Activated effector memory CD4-positive, alpha-beta T cell treated with Interleukin-2 at 50 U/mL for 16 hours (primary cell): ENCODE measurements around the gene R3HDML.
"Not testable (repeated sequence)": the region's sequence is repeated elsewhere in the genome, so short reads cannot be mapped to it uniquely, and the experiment has no call there.

Experiments used
- DNase-seq: peaks from one replicate; pipeline ENCODE4 v3.0.0-alpha.2; 2020

R3HDML gene, protein sequence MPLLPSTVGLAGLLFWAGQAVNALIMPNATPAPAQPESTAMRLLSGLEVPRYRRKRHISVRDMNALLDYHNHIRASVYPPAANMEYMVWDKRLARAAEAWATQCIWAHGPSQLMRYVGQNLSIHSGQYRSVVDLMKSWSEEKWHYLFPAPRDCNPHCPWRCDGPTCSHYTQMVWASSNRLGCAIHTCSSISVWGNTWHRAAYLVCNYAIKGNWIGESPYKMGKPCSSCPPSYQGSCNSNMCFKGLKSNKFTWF

GRCh38 chr20:44336725-44337380, at the start of gene R3HDML:
Gene R3HDML (plus strand): TSS chr20:44337043. CDS start chr20:44337158, 115 bp downstream.
- no peak for DNase-seq

- no peak for DNase-seq
Observed at GRCh38 chr20:44287272-44288097, 49.4 kb upstream of the R3HDML start.

DNA sequence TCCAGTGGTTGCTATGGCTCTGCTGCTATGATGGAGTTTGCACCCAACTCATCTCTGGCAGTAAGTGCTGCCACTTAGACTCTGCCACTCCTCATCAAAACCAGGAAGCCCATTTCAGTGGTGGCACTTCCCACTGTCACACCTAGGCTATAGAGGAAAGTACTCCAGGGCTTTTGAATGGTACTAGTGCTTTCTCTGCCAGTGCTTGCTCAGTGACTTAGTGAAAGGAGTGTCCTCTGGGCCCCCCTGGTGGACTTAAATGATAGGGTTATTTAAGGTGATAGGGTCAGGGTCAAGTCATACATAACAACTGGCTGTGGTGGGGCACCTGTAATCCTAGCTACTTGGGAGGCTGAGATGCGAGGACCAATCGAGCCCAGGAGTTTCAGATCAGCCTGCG, 48.6 kb upstream of the R3HDML start:
- no peak for DNase-seq

GRCh38 chr20:44291754-44292153, 45.1 kb upstream of the R3HDML start:
- no peak for DNase-seq

- DNase-seq, result no peak
Observed at GRCh38 chr20:44296011-44296410, 40.8 kb upstream of the R3HDML start.

- DNase-seq, result no peak
Observed at GRCh38 chr20:44297721-44298120, 39.1 kb upstream of the R3HDML start.

DNA sequence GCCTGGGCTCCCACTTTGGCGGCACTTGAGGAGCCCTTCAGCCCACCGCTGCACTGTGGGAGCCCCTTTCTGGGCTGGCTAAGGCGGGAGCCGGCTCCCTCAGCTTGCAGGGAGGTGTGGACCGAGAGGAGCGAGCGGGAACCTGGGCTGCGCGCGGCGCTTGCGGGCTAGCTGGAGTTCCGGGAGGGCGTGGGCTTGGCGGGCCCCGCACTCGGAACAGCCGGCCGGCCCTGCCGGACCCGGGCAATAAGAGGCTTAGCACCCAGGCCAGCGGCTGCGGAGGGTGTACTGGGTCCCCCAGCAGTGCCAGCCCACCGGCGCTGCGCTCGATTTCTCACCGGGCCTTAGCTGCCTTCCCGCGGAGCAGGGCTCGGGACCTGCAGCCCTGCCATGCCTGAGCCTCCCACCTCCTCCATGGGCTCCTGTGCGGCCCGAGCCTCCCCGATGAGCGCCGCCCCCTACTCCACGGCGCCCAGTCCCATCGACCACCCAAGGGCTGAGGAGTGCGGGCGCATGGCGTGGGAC, 37.8 kb upstream of the R3HDML start:
- not testable (repeated sequence) for DNase-seq

GRCh38 chr20:44301285-44301684, 35.6 kb upstream of the R3HDML start:
- no peak for DNase-seq

GRCh38 chr20:44302026-44302669, 34.7 kb upstream of the R3HDML start:
- DNase-seq, result no peak

DNA sequence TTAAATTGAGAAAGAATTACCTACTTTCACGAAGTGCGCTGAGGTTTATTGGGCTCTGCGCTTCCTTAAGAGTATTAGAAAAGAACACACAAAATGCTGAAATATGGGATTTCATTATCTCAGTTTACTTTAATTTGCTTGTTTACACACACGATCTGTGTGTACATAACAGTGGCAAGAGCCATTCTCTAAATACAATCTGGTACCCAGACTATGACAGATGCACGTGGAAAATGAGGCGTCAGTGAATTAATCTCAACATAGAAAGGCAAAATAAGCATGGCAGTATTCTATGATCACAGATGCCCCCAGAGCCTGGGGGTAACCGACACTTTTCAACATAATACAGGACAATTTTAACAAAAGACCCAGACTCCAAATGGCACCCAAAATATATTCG, 34.1 kb upstream of the R3HDML start:
- DNase-seq, result no peak

DNA sequence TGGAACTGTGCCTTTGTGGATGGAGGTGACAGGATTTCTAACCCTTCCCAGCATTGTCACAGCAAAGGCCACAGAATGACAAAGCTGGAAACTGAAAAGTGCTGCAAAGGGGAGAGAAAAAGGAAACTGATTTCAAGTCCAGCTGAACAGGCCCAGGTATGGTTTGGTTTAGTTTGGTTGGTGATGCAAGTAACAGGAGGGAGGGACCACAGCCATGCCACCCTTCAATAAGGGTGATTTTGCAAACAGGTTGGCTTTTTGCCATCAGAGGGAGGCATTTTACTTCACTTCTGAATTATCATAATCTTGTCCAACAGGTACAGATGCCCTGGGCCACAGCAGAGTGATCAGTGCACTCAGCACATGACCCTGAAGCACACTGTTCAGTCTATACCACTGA, 32.5 kb upstream of the R3HDML start:
- no peak for DNase-seq

GRCh38 chr20:44306927-44307326, 29.9 kb upstream of the R3HDML start:
- no peak for DNase-seq

GRCh38 chr20:44309763-44310663, 26.8 kb upstream of the R3HDML start:
- DNase-seq, result no peak

DNA sequence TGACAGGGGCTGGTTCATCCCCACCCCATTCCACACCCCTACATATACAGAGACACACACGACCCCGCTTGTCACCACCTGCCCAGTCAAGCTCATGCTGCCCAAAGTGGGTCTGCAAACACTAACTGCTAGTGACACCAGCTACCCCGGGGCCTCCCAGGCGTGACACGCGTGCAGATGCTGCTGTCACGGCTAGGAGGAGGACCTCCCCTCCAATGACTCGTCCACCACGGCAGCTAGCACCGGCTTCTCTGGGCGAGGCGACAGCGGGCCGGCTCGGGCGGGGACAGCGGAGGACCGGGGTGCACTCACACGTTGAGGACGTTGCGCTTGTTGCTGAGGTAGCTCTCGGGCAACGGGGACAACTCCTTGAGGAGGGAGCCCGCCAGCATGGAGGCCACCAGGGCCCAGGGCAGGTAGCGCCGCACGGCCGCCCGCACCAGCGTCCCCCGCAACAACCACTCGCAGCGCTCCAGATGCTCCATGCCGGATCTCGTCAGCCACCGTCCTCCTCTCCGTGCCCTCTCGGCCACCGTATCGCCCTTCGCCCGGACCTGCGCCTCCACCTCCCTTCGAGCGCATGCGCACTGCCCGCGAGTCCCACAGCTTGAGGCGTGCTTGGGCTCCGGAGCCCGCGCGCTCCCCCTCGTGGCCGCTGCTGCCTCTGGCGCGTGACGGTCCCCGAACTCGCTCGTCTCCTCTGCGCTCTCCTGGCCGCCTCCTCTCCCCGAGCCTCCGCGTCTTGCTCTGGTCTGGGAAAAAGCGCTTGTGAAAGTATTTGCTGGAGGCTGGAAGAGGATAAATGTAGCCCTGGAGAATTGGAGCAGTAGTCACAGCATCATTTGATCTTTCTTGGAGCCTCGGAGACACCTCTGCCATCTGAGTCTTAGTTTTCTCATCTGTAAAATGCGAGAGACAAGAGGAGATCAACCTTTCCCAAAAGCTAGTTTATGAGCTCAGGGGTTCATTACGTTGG, 25.9 kb upstream of the R3HDML start, which contains the start of gene FITM2:
Gene FITM2 (minus strand): TSS at position 539 of the 976 bp plus-strand sequence. CDS start 54 bp downstream, at position 485.
- peak; percentile 95 for DNase-seq

DNA sequence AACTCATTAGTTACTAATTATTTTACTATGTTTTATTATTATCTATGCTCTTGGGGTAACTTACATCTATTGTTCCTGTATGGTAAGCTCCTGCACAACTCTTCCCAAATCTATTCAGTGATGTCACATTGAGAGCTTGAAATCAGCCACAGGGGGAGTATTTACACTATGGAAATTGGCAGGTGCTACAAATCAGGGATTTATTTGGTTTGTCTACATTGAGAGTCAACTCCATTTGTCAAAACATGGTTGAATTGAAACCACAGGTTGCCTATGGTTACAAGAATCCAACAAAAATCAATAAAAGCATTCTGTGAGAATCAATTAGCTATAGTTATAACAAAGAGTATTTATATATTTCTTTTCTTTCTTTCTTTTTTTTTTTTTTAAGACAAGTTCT, 22.0 kb upstream of the R3HDML start:
- DNase-seq, result no peak

DNA sequence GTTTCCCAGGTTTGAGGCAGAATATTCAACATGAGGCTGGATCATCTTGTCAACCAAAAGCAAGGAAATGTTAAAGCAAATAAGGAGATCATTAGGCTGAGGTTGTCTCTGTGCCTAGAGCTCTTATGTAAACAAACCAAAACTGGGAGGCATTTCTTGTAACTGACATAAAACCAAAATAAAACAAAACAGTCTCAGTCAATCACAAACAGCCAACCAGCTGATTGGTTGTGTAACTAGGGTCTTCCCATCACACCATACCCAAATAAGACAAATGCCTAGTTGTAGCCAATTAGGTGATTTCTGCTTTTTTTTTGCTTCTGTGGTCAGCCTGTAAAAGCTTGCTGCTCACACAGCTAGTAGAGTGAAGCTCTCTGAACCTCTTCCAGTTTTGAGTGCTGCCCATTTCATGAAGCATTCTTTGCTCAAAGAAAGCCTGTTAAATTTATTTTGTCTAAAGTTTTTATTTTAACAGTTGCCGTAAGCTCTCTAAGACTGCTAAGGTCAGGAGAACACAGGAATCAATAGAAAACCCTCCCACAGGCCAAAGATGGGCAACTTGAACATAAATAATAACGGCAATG, 16.9 kb upstream of the R3HDML start:
- DNase-seq, result no peak

DNA sequence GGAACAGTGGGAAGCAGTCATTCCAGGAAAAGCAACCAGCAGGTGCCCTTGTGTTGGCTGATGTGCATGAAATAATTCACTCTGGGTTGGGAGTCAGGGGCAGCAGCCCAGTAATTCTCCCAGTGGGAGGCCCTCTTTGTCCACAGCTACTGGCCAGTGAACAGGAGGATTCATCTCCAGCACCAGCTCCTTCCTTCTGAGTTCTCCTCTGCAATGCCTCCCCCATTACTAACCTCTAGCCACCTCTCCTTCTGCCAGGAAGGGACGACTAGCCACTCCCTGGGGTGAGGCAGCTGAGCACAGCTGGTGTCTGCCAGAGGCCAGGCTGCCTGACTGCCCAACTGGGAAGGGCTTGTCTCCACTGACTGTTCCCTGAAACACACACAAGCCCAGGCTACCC, 12.5 kb upstream of the R3HDML start:
- DNase-seq, result no peak

DNA sequence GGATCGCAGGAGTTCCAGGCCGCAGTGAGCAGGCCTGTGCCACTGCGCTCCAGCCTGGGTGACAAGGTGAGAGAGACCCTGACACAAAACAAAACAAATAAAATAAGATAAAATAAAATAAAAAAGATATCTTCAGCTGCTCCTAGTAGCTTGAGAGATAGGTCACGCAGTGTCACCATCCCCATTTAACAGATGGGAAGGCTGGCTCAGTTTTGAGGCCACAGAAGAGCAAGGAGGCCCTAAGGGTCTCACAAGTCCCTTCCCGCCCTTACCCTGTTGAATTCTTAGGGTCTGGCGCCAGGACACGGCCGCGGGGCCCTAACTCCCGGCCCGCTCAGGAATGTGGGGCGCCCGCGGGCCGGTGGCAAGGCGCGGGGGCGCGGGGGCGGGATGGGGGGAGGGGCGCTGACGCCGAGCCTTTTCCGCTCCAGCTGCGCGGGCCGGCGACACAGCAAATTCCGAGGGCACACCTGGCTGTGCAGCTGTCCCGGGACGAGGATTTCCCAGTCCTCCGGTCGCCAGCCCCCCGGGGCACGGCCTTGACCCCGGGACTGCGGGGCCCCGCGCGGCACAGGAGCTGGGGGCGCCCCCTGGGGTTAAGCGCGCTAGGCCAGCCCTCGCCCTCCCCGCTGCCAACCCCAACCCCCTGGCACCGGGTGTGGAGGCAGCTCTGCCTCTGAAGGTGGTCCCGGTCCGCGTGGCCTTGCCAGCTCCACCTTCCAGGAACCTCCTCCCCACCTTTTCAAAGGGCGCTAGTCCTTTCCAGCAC, 10.3 kb upstream of the R3HDML start:
- DNase-seq, result no peak

DNA sequence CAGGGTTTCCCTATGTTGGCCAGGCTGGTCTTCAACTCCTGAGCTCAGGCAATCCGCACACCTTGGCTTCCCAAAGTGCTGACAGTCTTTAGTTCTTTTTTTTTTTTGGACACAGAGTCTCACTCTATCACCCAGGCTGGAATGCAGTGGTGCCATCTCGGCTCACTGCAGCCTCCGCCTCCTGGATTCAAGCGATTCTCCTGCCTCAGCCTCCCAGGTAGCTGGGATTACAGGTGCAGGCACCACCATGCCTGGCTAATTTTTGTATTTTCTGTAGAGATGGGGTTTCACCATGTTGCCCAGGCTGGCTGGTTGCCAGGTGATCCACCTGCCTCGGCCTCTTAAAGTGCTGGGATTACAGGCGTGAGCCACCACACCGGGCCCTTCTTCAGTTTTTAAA, 9.1 kb upstream of the R3HDML start:
- not testable (repeated sequence) for DNase-seq
